ENCODE measurements around the gene GPR180.

DNA sequence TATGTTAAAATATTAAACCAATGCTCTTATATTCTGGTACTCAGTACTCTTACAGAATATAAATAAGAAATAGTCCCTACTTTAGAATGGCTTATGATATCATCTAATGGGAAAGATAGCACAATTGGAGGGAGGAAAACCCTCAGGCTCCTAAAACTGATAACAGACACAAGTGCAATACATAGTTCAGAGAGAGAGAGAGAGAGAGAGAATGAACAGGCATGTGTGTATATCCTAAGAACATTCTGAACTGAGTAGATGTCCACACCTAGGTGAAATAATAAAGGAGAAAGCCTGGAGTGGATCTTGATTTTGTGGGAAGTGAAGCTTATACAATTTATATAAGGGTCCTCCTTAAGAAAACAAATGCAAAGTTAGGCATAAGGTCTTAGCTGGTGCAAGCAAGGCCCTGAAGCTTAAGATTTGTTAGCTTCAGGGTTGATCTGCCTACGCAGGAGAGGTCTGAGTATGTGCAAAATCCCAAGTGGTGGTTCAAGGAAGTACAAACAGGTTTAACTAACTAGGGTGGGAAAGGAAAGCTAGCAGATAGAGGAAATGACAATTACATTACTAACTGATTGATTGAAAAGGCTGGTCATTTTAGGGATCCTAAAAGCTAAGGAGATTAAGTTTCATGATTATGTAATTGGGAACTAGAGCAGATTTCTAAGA is 57.4 kb downstream of the GPR180 start:
- TF ChIP-seq RELA (CRISPR knock-in tag; IDR thresholded peaks at IDR 0.05; ENCODE audit: borderline replicate concordance): no peak
- no peak for TF ChIP-seq ATF3 (CRISPR knock-in tag; conservative IDR thresholded peaks at IDR 0.05)
- no peak for TF ChIP-seq TEAD4 (CRISPR knock-in tag; IDR thresholded peaks at IDR 0.05)
- TF ChIP-seq, protein P1, sequence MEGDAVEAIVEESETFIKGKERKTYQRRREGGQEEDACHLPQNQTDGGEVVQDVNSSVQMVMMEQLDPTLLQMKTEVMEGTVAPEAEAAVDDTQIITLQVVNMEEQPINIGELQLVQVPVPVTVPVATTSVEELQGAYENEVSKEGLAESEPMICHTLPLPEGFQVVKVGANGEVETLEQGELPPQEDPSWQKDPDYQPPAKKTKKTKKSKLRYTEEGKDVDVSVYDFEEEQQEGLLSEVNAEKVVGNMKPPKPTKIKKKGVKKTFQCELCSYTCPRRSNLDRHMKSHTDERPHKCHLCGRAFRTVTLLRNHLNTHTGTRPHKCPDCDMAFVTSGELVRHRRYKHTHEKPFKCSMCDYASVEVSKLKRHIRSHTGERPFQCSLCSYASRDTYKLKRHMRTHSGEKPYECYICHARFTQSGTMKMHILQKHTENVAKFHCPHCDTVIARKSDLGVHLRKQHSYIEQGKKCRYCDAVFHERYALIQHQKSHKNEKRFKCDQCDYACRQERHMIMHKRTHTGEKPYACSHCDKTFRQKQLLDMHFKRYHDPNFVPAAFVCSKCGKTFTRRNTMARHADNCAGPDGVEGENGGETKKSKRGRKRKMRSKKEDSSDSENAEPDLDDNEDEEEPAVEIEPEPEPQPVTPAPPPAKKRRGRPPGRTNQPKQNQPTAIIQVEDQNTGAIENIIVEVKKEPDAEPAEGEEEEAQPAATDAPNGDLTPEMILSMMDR (IDR thresholded peaks at IDR 0.05): no peak
- no peak for TF ChIP-seq NR2C2 (CRISPR knock-in tag; IDR thresholded peaks at IDR 0.05)
- TF ChIP-seq, protein P2, sequence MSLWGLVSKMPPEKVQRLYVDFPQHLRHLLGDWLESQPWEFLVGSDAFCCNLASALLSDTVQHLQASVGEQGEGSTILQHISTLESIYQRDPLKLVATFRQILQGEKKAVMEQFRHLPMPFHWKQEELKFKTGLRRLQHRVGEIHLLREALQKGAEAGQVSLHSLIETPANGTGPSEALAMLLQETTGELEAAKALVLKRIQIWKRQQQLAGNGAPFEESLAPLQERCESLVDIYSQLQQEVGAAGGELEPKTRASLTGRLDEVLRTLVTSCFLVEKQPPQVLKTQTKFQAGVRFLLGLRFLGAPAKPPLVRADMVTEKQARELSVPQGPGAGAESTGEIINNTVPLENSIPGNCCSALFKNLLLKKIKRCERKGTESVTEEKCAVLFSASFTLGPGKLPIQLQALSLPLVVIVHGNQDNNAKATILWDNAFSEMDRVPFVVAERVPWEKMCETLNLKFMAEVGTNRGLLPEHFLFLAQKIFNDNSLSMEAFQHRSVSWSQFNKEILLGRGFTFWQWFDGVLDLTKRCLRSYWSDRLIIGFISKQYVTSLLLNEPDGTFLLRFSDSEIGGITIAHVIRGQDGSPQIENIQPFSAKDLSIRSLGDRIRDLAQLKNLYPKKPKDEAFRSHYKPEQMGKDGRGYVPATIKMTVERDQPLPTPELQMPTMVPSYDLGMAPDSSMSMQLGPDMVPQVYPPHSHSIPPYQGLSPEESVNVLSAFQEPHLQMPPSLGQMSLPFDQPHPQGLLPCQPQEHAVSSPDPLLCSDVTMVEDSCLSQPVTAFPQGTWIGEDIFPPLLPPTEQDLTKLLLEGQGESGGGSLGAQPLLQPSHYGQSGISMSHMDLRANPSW (CRISPR knock-in tag; conservative IDR thresholded peaks at IDR 0.05; ENCODE audit: low read depth): no peak
- TF ChIP-seq GABPB1 (CRISPR knock-in tag; IDR thresholded peaks at IDR 0.05): no peak
- no peak for TF ChIP-seq FOXP4 (CRISPR knock-in tag; IDR thresholded peaks at IDR 0.05)
- TF ChIP-seq ZNF671 (CRISPR knock-in tag; IDR thresholded peaks at IDR 0.05): no peak
- no peak for TF ChIP-seq NR3C1 (CRISPR knock-in tag; conservative IDR thresholded peaks at IDR 0.05; ENCODE audit: low read depth)

All from WTC11 (cell line).